Measurements from ENCODE around the gene ZRANB1.

Gene ZRANB1

DNA sequence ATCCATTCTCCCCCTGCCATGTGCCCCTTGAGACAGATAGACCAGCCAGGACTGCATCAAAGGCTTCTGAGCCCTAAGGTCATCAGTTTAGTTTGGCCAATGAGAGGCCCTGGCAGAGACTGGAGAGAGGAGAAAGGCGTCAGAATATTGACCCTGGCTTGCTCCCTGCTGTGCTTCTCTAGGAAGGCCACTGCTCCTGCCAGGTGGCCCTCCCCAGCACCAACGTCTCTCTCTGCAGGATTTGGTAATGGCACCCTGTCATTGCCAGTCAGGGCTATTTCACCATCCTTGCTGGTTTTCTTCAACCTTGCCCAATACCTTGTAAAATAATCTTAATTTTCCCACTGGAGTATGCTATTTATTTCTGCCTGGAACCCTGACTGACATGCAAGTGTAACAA is 38.8 kb upstream of the ZRANB1 start:
- FAIRE-seq: no peak
- TF ChIP-seq, protein P1, sequence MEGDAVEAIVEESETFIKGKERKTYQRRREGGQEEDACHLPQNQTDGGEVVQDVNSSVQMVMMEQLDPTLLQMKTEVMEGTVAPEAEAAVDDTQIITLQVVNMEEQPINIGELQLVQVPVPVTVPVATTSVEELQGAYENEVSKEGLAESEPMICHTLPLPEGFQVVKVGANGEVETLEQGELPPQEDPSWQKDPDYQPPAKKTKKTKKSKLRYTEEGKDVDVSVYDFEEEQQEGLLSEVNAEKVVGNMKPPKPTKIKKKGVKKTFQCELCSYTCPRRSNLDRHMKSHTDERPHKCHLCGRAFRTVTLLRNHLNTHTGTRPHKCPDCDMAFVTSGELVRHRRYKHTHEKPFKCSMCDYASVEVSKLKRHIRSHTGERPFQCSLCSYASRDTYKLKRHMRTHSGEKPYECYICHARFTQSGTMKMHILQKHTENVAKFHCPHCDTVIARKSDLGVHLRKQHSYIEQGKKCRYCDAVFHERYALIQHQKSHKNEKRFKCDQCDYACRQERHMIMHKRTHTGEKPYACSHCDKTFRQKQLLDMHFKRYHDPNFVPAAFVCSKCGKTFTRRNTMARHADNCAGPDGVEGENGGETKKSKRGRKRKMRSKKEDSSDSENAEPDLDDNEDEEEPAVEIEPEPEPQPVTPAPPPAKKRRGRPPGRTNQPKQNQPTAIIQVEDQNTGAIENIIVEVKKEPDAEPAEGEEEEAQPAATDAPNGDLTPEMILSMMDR (IDR thresholded peaks at IDR 0.05; ENCODE audit: insufficient read depth, missing control alignments): no peak
- no peak for DNase-seq (ENCODE audit: insufficient read length, low spot score)

DNA sequence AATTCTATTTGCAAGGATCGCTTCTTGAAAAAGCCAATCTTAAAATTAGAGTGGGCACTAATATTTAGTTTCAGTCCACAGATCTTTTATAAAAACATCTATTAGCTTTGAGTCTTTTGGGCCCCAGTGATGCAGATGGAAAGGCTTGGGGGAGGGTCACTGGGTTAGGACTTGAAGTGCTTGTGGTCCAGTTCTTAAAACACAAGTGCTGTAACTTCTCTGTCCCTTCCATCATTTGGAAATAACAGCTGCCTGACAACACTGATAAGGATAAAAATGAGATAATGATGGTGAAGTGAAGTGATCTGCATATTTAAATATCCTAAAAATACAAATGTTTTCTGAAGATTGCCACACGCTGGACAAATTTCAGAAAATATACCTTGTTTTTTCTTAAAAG is 37.1 kb upstream of the ZRANB1 start:
- no peak for DNase-seq (ENCODE audit: insufficient read length, low spot score)
- no peak for FAIRE-seq
- TF ChIP-seq, protein P1 (IDR thresholded peaks at IDR 0.05; ENCODE audit: insufficient read depth, missing control alignments): no peak

DNA sequence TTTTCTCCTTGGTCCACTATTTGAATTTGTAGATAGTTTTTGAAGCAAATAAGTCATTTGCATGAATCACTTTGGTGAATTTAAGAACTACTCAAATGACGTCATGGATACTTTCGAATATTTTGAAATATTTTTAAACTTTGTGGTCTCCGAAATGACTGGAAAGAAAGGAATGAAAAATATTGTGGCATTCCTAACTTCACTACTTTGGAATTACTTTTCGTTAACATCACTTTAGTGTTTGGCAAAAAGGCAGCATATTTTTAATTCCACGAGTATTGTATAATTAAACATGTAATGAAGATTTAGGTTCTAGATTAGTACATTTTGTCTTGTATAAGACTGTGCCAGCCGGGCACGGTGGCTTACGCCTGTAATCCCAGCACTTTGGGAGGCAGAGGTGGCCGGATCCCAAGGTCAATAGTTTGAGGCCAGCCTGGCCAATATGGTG is 35.3 kb upstream of the ZRANB1 start:
- DNase-seq (ENCODE audit: insufficient read length, low spot score) (no peak), FAIRE-seq (no peak)
- TF ChIP-seq, protein P1 (IDR thresholded peaks at IDR 0.05; ENCODE audit: insufficient read depth, missing control alignments): no peak

DNA sequence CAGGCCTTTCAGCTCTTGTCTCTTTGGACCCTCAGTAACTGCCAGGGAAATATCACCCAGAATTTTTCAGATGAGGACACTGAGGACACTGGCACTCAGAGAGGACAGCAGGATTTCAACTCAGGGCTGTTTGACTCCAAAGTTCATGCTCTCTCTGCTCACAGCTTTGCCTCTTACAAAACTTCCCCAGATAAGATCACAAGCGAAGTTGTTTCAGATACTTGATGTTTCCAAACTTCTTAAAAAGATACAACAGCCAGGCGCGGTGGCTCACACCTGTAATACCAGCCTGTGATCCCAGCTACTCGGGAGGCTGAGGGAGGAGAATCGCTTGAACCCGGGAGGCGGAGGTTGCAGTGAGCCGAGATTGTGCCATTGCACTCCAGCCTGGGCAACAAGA is 32.4 kb upstream of the ZRANB1 start:
- DNase-seq (ENCODE audit: insufficient read length, low spot score): no peak
- FAIRE-seq: no peak

DNA sequence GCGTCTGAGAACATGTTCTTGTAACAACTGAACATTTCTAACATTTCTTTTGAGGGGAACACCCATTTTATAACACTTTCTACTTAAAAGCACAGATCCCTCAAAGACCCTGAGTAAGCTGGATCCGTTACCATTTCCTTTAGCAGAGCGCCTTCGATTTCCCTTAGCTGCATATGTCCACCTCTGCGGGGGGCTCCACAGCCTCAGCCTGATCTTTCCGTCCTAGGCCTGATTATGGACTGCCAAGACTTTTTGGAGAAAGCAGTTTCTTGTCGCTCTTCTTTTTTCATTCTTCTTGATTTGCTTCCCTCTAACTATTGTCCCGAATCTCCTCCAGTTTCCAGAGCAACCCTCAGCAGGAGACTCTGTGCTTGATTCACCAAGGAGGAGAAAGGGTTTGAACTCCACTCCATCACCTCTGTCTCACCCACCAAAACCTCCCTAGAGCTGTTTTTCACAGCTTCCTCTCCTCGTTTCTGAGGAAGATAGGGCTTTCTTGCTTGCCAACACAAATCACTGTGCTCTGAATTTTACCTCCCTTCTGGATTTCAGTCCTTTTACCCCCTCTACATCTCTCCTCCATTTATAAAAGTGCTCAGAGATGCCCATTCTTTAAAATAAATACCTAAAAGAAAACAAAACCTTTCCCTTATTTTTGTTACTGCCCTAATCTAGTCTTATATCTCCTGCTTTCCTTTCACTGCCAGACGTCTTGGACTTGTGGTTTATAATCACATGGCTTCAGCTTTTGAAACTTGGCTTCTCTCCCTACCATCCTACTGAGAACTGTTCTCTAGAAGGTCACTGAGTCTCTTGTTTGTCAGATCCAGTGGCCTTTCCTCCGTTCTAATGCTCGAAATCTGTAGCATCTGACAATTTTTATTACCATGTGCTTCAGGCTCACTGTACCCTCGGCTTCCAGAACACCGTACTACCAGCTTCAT is 30.5 kb upstream of the ZRANB1 start:
- DNase-seq (ENCODE audit: insufficient read length, low spot score) (no peak), FAIRE-seq (no peak)
- TF ChIP-seq, protein P1 (IDR thresholded peaks at IDR 0.05; ENCODE audit: insufficient read depth, missing control alignments): no peak

More for the DNA sequence above, 32.4 kb upstream of the ZRANB1 start:
- TF ChIP-seq, protein P1 (IDR thresholded peaks at IDR 0.05; ENCODE audit: insufficient read depth, missing control alignments): no peak

DNA sequence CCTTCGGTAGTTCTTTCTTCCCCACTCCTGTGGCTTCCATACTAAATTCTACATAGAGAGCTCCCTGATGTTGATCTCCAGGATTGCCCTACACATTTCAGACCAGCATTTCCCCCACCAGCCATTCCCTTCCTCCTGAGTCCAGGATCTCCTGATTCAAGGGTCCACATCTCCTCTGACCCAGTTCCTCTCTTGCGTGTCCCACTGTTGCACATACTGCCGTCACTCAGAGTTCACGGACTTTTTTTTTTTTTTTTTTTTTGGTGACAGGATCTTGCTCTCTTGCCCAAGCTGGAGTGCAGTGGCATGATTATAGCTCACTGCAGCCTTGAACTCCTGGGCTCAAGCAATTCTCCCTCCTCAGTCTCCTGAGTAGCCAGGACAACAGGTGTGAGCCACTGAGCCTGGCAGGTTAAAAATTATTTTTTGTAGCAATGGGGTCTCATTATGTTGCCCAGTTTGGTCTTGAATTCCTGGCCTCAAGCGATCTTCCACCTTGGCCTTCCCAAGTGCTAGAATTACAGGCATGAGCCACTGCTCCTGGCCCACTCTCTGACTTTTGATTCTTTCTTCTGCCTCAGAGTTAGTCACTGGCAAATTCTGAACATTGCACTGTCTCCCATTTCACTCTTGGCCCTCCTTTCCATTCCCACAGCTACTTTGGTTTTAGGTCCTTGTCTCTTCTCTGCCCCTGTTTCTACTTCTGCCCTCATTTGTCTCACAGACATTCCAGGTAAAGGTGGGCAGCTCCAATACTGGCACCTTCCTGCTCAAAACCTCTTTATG is 29.6 kb upstream of the ZRANB1 start:
- DNase-seq (ENCODE audit: insufficient read length, low spot score): no peak
- TF ChIP-seq, protein P1 (IDR thresholded peaks at IDR 0.05; ENCODE audit: insufficient read depth, missing control alignments): no peak
- no peak for FAIRE-seq

All from D721Med (cell line).